ENCODE data around the gene SPAG6.
"Not testable (repeated sequence)": the region's sequence is repeated elsewhere in the genome, so short reads cannot be mapped to it uniquely, and the experiment has no call there.

The SPAG6 gene

DNA sequence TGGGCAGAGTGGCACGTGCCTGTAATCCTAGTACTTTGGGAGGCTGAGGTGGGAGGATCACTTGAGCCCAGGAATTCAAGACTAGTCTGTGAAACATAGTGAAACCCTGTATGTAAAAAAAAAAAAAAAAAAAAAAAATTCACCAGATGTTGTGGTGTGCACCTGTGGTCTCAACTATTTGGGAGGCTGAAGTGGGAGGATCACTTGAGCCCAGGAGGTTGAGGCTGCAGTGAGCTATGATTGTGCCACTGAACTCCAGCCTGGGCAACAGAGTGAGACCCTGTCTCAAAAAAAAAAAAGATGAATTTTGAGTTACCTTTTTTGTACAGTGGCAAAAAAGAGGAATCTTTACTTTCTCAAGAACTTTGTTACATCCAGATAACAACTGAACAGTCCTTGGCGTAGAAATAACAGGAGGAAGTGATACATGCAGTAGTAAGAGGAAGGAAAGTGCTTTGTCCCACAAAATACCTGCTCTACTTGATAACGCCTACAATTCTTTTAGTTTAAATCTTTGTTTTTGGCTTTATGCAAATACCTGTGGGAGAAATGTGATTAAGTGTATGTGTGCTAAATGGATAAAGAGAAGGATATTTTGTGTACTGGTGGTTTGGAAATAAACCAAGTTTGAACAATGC is 29.3 kb downstream of the SPAG6 start:
- no peak for DNase-seq

DNA sequence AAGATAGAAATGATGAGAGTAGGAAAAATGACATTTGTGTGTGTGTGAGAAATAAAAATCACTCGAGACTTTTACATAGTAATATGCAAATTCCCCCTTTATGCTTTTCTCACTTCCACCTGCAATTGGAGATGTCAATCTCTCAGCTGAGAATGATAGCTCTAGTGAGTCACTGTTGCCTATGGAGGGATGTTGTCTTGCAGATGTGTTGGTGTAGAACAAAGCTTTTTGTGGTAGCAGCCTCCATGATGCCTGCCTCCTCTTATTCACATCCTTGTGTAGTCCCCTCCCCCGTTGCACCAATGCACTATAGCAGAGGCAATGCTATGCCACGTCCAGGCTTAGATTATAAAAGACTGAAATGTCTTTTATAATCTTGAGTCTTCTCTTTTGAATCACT is 33.8 kb downstream of the SPAG6 start:
- DNase-seq: no peak

GRCh38 chr10:22381262-22381661 is 36.0 kb downstream of the SPAG6 start:
- DNase-seq: no peak

GRCh38 chr10:22386503-22386902 is 41.2 kb downstream of the SPAG6 start:
- DNase-seq: no peak

- no peak for DNase-seq
These were observed 44.7 kb downstream of the SPAG6 start for GRCh38 chr10:22389856-22390589.

DNA sequence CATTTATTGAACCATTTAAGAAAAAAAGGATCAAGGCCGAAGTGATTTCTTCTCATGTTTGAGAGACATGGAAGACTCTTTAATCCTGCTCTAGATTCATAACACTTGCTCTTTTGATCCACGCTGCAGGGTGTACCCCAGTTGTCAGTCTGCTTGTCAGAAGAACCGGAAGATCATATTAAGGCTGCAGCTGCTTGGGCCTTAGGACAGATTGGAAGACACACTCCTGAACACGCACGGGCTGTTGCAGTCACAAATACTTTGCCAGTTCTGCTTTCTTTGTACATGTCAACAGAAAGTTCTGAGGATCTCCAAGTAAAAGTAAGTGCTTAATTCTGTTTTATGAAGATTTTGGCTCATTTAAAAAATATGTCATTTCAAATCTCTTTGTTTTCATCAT is 46.3 kb downstream of the SPAG6 start:
- no peak for DNase-seq

GRCh38 chr10:22396195-22396594 is 50.9 kb downstream of the SPAG6 start:
- not testable (repeated sequence) for DNase-seq

GRCh38 chr10:22406916-22407315 is 61.6 kb downstream of the SPAG6 start:
- DNase-seq: not testable (repeated sequence)

- no peak for DNase-seq
These were observed 65.1 kb downstream of the SPAG6 start for GRCh38 chr10:22410394-22410793.

GRCh38 chr10:22410846-22411245 is 65.5 kb downstream of the SPAG6 start:
- no peak for DNase-seq

DNA sequence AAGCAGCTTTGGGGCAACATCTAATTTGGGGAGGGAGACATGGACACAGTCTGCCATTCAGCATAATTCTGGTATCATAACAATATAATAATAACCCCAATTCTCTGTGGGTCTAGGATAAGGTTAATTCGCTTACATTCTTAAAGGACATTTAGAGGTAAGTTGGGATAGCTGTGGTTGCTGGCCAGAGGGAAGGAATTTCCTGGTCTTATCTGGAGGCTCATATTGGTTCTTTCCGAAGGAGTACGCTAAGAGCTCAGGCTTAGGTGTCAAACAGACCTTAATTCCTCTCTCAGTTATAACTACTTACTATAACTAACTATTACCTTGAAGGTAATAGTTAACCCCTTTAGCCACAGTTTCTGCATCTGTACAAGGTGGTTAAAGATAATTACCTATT is 68.8 kb downstream of the SPAG6 start:
- DNase-seq: no peak

DNA sequence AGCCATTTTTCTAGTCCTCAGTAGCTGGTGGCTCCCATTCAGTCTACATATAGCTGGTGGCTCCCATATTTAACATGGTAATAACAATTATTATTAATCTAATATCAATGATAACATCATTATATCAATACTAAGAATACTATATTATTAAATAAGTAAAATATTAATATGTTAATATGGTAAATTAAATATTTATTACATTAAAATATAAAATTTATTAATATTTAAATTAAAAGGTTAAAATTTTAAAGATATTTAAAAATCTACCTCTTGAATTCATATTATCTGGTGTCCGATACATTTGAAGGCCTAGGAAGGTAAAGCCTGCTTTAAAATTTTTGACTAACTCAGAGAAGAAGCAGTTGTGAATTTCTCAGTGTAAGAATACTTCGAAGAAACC is 69.8 kb downstream of the SPAG6 start:
- no peak for DNase-seq

GRCh38 chr10:22417736-22418268 is 72.5 kb downstream of the SPAG6 start:
- DNase-seq: no peak

DNA sequence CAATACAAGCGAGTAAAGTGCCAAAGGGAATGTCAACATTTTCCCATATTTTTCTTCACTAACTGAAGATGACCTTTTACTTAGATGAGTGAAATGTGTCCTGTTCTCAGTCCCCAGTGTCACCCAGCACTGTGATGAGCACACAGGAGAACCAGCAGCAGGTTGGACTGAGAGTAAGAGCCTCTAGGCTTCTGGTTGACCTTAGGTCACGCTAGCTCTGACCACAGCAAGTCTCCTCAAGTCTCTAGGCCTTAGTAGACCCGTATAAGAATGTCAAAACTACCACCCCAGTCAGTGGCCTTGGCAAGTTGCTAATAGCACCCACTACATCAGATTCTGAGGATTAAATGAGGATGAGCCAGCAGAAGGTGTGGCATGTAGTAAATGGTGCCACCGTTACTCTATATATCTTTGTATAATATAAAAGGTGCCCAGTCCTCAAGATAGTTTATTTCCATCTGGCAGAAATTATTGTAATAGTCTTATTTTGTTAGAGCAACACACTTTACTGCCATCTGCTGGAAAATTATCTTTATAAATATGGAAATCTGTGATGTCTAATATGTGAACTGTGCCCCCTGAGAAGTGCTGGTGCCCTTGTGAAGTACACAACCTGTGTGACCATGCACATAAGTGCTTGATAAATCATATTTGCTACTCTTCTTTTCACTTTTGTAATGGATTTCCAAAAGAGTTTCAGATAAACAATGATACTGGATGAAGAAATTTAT is 75.7 kb downstream of the SPAG6 start:
- DNase-seq: no peak

- no peak for DNase-seq
These were observed 81.4 kb downstream of the SPAG6 start for GRCh38 chr10:22426653-22427052.

DNA sequence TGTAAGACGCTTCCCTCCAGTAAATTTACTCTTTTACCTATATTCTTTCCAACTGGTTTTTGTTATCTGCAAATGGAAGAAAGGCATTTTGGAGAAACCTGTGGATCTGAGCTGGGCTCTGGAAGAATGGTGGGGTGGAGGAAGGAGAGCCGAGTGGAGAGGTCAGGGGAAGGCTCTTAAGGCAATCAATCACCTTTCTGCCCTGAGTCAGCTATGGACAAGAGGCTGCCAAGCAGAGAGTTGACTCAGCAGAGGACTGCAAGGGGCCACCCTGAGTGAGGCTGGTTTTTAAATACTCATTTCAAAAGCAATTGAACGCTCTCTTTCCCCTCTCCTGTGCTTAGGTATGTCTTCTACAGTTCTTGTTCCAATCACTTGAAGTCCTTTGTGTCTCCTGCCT is 81.8 kb downstream of the SPAG6 start:
- no peak for DNase-seq

DNA sequence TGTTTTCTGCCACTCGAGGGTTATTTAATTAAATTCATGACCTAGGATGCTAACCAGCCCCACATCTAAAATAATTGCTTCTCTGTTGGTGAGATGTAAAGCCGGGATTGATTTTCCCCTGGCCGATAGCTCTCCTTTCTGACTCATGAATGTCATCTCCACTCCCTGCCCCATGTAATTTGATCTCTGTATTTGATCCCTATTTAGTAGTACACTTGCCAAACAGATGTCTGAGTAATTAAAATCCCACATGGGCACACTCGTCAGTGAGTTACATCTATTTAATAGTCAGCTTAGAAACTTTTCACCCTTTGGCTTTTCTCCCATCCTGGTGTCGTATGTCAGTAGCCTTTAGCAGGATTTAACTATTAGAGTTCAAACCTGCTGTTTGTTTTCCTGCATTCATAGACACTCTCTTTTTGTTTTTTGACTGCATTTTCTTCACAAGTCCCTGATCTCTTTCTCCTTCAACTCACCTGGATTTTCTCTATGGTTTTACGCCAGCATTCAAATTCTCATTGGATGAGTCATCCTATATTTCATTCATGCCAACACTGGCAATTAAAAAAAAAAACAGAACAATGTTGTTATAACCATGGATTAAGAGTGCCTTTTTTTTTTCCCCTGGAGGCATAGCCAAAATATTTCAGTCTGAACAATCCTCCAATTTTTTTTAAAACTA is 82.7 kb downstream of the SPAG6 start:
- DNase-seq: no peak

DNA sequence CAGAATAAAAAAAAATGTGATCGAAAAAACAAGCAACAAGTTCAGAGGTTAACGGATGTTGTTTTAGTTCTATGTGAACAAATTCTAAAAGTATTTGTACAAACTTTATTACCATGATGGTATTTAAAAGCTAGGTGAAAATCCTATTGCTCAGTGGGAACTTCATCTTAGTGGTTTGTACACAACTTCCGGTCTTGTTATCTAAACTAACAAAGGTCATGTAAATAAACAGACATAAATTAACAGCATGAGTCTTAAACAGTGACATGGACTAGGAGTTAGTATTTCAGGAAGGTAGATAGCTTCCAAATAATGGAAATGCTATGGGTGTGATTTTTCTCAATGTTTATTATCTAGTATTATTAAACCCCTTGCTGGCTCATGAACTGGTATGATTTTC is 83.8 kb downstream of the SPAG6 start:
- no peak for DNase-seq

- no peak for DNase-seq
These were observed 84.7 kb downstream of the SPAG6 start for GRCh38 chr10:22429981-22430421.

DNA sequence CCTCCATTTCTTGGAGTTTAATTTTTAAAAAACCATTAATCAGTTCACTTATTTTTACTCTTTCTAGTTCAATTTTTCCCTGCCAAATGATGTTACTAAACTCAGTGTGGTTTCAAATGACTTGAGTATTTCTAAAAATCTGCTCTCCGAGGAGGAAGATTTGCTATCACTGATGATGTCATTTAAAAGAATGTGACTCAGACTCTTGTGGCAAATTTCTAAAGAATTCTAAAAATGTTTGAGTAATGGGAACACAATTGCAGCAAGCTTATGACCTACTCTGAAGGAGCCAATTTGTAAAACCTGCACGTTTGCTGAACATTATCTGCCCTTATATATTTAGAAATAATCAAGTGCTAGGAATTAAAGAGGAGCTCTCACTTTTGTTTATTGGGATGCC is 88.6 kb downstream of the SPAG6 start:
- DNase-seq: no peak

- DNase-seq: no peak
These were observed 89.2 kb downstream of the SPAG6 start for GRCh38 chr10:22434521-22434920.

DNA sequence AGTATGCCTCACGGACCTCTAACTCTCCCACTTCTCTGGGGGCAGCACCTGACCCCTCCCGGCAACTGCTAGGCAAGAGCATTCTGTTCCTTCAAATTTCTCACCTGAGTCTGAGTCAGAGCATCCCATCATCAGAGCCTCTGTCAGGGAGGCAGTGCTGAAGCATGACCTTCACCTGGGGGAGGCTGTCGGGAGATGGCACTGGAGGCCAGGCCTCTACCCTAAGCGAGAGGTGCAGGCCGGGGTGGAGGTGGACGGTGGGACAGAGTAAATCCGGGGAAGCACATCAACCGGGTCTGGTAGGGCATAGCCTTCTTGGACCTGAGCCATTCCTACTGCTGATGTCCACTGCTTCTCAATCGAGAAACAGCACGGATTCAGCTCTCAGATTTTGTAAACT is 90.4 kb downstream of the SPAG6 start:
- DNase-seq: no peak

- peak in 2 of 4 experiments; percentile 24 to 60 for DNase-seq
These were observed 91.2 kb downstream of the SPAG6 start for GRCh38 chr10:22436526-22436892.

Measured in activated CD4-positive, CD25-positive, alpha-beta regulatory T cell (primary cell).